ENCODE measurements around the gene ZFP2.
A peak's percentile ranks its signal among the peaks of the same experiment; 100 is the strongest.
"Not testable (repeated sequence)": the region's sequence is repeated elsewhere in the genome, so short reads cannot be mapped to it uniquely, and the experiment has no call there.

The ZFP2 gene

GRCh38 chr5:178895615-178896571, at the start of gene ZFP2:
TSS of gene ZFP2 (plus strand) at chr5:178895913. CDS start at chr5:178931314, 35,401 bp downstream.
- DNase-seq = peak; percentile 45

- no peak for DNase-seq
Observed at GRCh38 chr5:178849316-178849715, 46.4 kb upstream of the ZFP2 start.

- no peak for DNase-seq
Observed at GRCh38 chr5:178851951-178852350, 43.8 kb upstream of the ZFP2 start.

GRCh38 chr5:178854284-178854683, 41.4 kb upstream of the ZFP2 start:
- DNase-seq = no peak

GRCh38 chr5:178859625-178860521, 35.8 kb upstream of the ZFP2 start, which contains the start of gene ZNF354B:
TSS of gene ZNF354B (plus strand) at chr5:178859953. CDS start at chr5:178861048, 1,095 bp downstream.
- DNase-seq = peak; percentile 92

- DNase-seq = not testable (repeated sequence)
Observed at GRCh38 chr5:178860615-178861014, 35.1 kb upstream of the ZFP2 start.

- no peak for DNase-seq
Observed at GRCh38 chr5:178861627-178862026, 34.1 kb upstream of the ZFP2 start.

GRCh38 chr5:178866946-178867345, 28.8 kb upstream of the ZFP2 start:
- no peak for DNase-seq

- no peak for DNase-seq
Observed at GRCh38 chr5:178869577-178869976, 26.1 kb upstream of the ZFP2 start.

- DNase-seq = no peak
Observed at GRCh38 chr5:178870411-178870810, 25.3 kb upstream of the ZFP2 start.

- DNase-seq = no peak
Observed at GRCh38 chr5:178872302-178872701, 23.4 kb upstream of the ZFP2 start.

GRCh38 chr5:178883115-178883694, 12.5 kb upstream of the ZFP2 start:
- not testable (repeated sequence) for DNase-seq

- no peak for DNase-seq
Observed at GRCh38 chr5:178883815-178884430, 11.8 kb upstream of the ZFP2 start.

- no peak for DNase-seq
Observed at GRCh38 chr5:178899289-178899688, 3.6 kb downstream of the ZFP2 start.

GRCh38 chr5:178902849-178903248, 7.1 kb downstream of the ZFP2 start:
- DNase-seq = no peak

- DNase-seq = no peak
Observed at GRCh38 chr5:178931846-178932760, 36.4 kb downstream of the ZFP2 start.

GRCh38 chr5:178940569-178941360, 45.1 kb downstream of the ZFP2 start, which contains the start of gene ZNF454:
TSS of gene ZNF454 (plus strand) at chr5:178941198. CDS start at chr5:178942792, 1,594 bp downstream.
- DNase-seq = peak; percentile 95

GRCh38 chr5:178941361-178941760, 45.6 kb downstream of the ZFP2 start:
- peak; percentile 18 for DNase-seq

- no peak for DNase-seq
Observed at GRCh38 chr5:178965465-178966055, 69.8 kb downstream of the ZFP2 start.

- DNase-seq = no peak
Observed at GRCh38 chr5:178981381-178981780, 85.7 kb downstream of the ZFP2 start.

All from fibroblast of skin of right quadriceps (primary cell).